ENCODE data around the gene CDK5. TPM values are rescaled to one million over a fixed set of nuclear protein-coding genes. Genes with fewer than 3 reads are reported as not detected.

Gene CDK5
- total RNA-seq, 1 experiment from 2014 or later, result 12.2 TPM

DNA sequence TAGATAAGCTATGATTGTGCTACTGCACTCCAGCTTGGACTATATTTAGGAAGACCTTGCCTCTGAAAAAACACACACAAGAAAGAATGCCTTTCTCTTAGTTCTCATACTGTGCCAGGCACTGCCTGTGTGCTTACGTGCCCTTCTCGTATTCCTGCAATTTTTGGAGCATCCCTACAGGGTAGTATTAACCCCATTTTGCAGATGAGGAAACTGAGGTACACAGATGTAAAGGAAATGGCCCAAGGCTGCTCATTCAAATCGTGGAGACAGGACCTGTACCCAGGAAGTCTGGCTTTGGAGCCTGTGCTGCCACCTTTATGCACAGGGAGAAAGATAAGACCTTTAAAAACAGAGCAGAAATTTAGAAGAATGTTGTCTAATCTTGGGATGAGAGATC lies 45.3 kb upstream of the CDK5 start:
- peaks cover 9% of the 10 kb centered on the region for H3K36me3 Mint-ChIP-seq (ENCODE audit: insufficient read depth, unreplicated experiment)

DNA sequence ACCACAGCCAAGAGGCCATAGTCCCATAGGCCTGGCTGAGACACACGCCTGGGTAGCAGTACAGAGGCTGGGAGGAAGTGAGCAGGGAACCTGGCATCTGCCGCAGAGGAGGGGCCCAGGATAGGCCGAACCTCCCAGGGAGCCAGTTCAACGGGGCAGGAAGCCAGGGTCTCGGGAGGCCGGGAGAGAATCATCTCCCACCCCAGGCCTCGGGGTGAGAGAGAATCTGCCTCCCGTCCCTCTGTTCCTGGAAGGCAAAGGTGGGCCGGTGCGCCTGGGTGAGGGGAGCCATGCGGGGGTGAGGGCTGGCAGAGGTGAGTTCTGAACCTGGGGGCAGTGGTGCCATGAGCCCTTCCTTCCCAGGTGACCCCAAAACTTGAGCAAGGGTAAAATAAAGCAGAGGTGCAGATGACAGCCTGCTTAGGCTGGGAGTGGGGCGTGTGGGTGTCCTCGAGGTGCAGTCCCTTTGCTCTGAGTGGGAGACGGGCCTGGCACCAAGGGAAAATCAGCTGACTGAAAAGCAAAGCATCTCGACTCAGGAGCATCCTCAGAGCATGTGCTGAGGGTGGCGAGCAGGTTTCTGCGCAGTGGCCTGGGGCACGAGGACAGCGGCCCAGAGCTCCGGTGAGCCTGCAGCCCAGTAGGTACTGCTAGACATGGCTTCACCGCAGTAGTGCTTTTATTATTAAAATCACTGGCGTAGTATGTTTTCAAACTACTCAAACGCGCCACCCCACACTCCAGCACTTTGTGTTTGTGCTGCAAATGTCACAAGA lies 44.1 kb upstream of the CDK5 start:
- ChIA-PET CTCF (interaction anchor here (0.6 to 15.6 kb wide), 3 partner anchors 10 to 23 kb away, joined by 3 to 315 read pairs (median 45); partner anchors contain the start of genes AGAP3 and TMUB1), POLR2A (no interaction called here)
- Mint-ChIP-seq H3K4me1 (ENCODE audit: insufficient read depth, unreplicated experiment) (peaks cover 5% of the 10 kb centered on the region), H3K9me3 (ENCODE audit: unreplicated experiment) (no peaks in the 10 kb centered on the region), H3K27ac (ENCODE audit: low read depth, unreplicated experiment) (no peak overlapping the region), H3K36me3 (ENCODE audit: insufficient read depth, unreplicated experiment) (peaks cover 18% of the 10 kb centered on the region), H3K27me3 (ENCODE audit: insufficient read depth, unreplicated experiment) (no peaks in the 10 kb centered on the region), H3K4me3 (ENCODE audit: unreplicated experiment) (no peak overlapping the region)
- no TSS peak for BruUV-seq (replicated peaks)
- intact Hi-C loops (cut with micrococcal nuclease), result no loop called here
- DNase-seq (ENCODE audit: unreplicated experiment), result no peak
- TF ChIP-seq, protein P1, sequence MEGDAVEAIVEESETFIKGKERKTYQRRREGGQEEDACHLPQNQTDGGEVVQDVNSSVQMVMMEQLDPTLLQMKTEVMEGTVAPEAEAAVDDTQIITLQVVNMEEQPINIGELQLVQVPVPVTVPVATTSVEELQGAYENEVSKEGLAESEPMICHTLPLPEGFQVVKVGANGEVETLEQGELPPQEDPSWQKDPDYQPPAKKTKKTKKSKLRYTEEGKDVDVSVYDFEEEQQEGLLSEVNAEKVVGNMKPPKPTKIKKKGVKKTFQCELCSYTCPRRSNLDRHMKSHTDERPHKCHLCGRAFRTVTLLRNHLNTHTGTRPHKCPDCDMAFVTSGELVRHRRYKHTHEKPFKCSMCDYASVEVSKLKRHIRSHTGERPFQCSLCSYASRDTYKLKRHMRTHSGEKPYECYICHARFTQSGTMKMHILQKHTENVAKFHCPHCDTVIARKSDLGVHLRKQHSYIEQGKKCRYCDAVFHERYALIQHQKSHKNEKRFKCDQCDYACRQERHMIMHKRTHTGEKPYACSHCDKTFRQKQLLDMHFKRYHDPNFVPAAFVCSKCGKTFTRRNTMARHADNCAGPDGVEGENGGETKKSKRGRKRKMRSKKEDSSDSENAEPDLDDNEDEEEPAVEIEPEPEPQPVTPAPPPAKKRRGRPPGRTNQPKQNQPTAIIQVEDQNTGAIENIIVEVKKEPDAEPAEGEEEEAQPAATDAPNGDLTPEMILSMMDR (IDR thresholded peaks at IDR 0.05; ENCODE audit: unreplicated experiment), result no peak

More for the DNA sequence above, 45.3 kb upstream of the CDK5 start:
- BruUV-seq (replicated peaks), result no TSS peak
- ChIA-PET CTCF (interaction anchor here (0.6 to 15.6 kb wide), 6 partner anchors 9 to 1021 kb away, joined by 3 to 315 read pairs (median 4); partner anchors contain the start of genes AGAP3 and TMUB1), POLR2A (interaction anchor here (1.3 kb wide), 1 partner anchor 12 kb away, joined by 3 read pairs; no protein-coding TSS in a partner anchor)
- Mint-ChIP-seq H3K27ac (ENCODE audit: low read depth, unreplicated experiment) (no peak overlapping the region), H3K27me3 (ENCODE audit: insufficient read depth, unreplicated experiment) (no peaks in the 10 kb centered on the region), H3K4me3 (ENCODE audit: unreplicated experiment) (no peak overlapping the region), H3K4me1 (ENCODE audit: insufficient read depth, unreplicated experiment) (peaks cover 5% of the 10 kb centered on the region), H3K9me3 (ENCODE audit: unreplicated experiment) (no peaks in the 10 kb centered on the region)
- intact Hi-C loops (cut with micrococcal nuclease), result no loop called here
- TF ChIP-seq, protein P1 (IDR thresholded peaks at IDR 0.05; ENCODE audit: unreplicated experiment), result no peak
- DNase-seq (ENCODE audit: unreplicated experiment), result no peak

DNA sequence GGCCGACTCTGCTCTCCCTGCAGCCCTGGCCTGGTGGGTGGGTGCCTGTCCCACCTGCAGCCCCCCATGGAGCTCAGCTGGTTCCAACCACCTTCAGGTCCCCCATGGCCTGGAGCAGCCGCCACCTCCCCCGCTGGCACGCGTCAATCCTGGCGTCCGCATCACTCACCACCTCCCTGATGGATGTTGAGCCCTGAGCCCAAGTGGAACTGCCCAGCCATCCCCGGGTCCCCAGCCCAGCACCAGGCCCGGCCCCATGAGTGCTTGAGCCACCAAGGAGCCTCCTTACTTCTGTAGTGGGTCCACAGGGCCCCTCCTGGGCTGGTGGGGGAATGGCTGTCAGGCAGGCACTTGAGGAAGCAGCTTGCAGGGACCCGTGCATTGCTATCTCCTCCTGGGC lies 43.2 kb upstream of the CDK5 start:
- Mint-ChIP-seq H3K4me1 (ENCODE audit: insufficient read depth, unreplicated experiment) (peaks cover 5% of the 10 kb centered on the region), H3K27ac (ENCODE audit: low read depth, unreplicated experiment) (no peak overlapping the region), H3K27me3 (ENCODE audit: insufficient read depth, unreplicated experiment) (no peaks in the 10 kb centered on the region), H3K4me3 (ENCODE audit: unreplicated experiment) (no peak overlapping the region), H3K36me3 (ENCODE audit: insufficient read depth, unreplicated experiment) (peaks cover 22% of the 10 kb centered on the region), H3K9me3 (ENCODE audit: unreplicated experiment) (no peaks in the 10 kb centered on the region)
- BruUV-seq (replicated peaks), result no TSS peak
- DNase-seq (ENCODE audit: unreplicated experiment), result no peak
- CTCF ChIA-PET, result interaction anchor here (0.6 to 6.1 kb wide), 3 partner anchors 11 to 64 kb away, joined by 3 to 45 read pairs (median 5); no protein-coding TSS in a partner anchor
- POLR2A ChIA-PET, result interaction anchor here (0.9 kb wide), 1 partner anchor 73 kb away, joined by 3 read pairs; the partner anchor contains the start of gene ABCB8
- TF ChIP-seq, protein P1 (IDR thresholded peaks at IDR 0.05; ENCODE audit: unreplicated experiment), result no peak
- intact Hi-C loops (cut with micrococcal nuclease), result no loop called here

DNA sequence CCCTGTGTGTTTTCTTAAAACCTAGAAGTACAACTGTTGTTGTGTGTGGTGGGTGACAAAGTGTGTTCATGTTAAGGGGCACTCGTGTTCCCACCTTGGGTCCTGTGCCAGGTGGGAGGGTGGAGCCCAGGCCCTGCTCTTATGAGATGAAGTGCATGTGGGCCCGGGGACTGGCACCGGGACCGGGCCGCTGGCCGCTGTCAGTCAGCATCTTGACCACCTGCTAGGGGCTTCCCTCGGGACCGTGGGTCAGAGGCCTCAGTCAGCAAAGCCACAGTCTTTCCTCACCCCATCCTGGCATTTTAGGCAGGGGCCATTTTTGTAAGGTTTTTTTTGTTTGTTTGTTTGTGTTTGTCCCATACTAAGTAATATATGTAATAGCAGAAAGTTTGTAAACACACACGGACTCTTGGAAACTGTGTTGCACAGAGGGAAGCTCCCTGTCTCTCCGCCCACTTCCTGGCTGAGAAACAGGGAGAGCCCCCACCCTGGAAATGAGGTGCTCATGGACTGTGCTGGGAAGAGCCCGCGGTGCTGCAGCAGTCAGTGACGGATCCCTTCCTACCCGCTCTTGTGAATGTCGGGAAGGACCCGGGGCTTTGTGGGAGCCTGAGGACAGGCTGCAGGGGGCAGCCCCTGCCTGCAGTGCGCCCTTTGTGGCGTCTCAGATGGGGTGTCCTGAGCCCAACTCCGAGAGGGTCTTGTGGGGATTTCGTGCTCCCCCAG lies 42.0 kb upstream of the CDK5 start:
- TF ChIP-seq, protein P1 (IDR thresholded peaks at IDR 0.05; ENCODE audit: unreplicated experiment), result no peak
- H3K27ac Mint-ChIP-seq (ENCODE audit: low read depth, unreplicated experiment), result no peak overlapping the region
- H3K4me1 Mint-ChIP-seq (ENCODE audit: insufficient read depth, unreplicated experiment), result peaks cover 5% of the 10 kb centered on the region
- CTCF ChIA-PET, result interaction anchor here (6.1 kb wide), 1 partner anchor 12 kb away, joined by 45 read pairs; no protein-coding TSS in a partner anchor
- no peaks in the 10 kb centered on the region for H3K27me3 Mint-ChIP-seq (ENCODE audit: insufficient read depth, unreplicated experiment)
- DNase-seq (ENCODE audit: unreplicated experiment), result no peak
- H3K36me3 Mint-ChIP-seq (ENCODE audit: insufficient read depth, unreplicated experiment), result peaks cover 20% of the 10 kb centered on the region
- intact Hi-C loops (cut with micrococcal nuclease), result no loop called here
- POLR2A ChIA-PET, result no interaction called here
- H3K4me3 Mint-ChIP-seq (ENCODE audit: unreplicated experiment), result no peak overlapping the region
- BruUV-seq (replicated peaks), result no TSS peak
- no peaks in the 10 kb centered on the region for H3K9me3 Mint-ChIP-seq (ENCODE audit: unreplicated experiment)

Measured in MCF 10A (cell line).